Left ventricle myocardium inferior (tissue), 1 donor: ENCODE measurements around the gene ORMDL2. TPM values are rescaled to one million over a fixed set of nuclear protein-coding genes. Genes with fewer than 3 reads are reported as not detected.
"Not testable (repeated sequence)": the region's sequence is repeated elsewhere in the genome, so short reads cannot be mapped to it uniquely, and the experiment has no call there.

ENCODE experiments used
- DNase-seq: peaks from one replicate; pipeline ENCODE4 v3.0.0-alpha.2; 2020
- H3K27ac ChIP-seq: fragments of 200-600 bp; replicated peaks from 2 replicates; pipeline ENCODE4 v1.8.0; 2021
- H3K27me3 ChIP-seq: fragments of 200-600 bp; 2 replicates; pipeline ENCODE4 v1.8.0; 2021; ENCODE audit warnings: low read depth
- H3K36me3 ChIP-seq: fragments of 200-600 bp; 2 replicates; pipeline ENCODE4 v1.8.0; 2021
- H3K4me1 ChIP-seq: fragments of 200-600 bp; 2 replicates; pipeline ENCODE4 v1.8.0; 2021
- H3K4me3 ChIP-seq: fragments of 200-600 bp; 2 replicates; pipeline ENCODE4 v1.8.0; 2021; ENCODE audit warnings: mild to moderate bottlenecking, moderate library complexity
- H3K9me3 ChIP-seq: fragments of 200-600 bp; replicated peaks from 2 replicates; pipeline ENCODE4 v1.8.0; 2021
- intact Hi-C: fragments of 100-400 bp; cut with micrococcal nuclease; formaldehyde crosslinking; loops from one replicate; pipeline ENCODE4 v1.11.0; 2022
- total RNA-seq: library from RNA; stranded (reverse); fragmentation: NEBNext Ultra II Directional; extraction: Animal tissue kit (Norgen Biotek cat#: 25700); gene quantifications from one replicate; pipeline ENCODE4 v1.2.1, GENCODE V29; 2021
- TF ChIP-seq, protein P1 (sequence below): fragments of 200-600 bp; IDR thresholded peaks from 2 replicates; pipeline ENCODE4 v1.8.0; 2021; ENCODE audit warnings: antibody characterized with exemption, mild to moderate bottlenecking, borderline replicate concordance
- donor health status: DM: no; HTN: yes; CAD: no; lungs with severe emphysema.

ORMDL2 gene
- total RNA-seq, 1 donor from 2014 or later = 13.3 TPM

- H3K36me3 ChIP-seq = no peaks in the 10 kb centered on the region
- no peaks in the 10 kb centered on the region for H3K9me3 ChIP-seq
- no peak for DNase-seq
- H3K27ac ChIP-seq = no peak overlapping the region
- intact Hi-C loops = no loop called here
- no peak overlapping the region for H3K4me3 ChIP-seq
- H3K27me3 ChIP-seq = peaks cover 36% of the 10 kb centered on the region
- H3K4me1 ChIP-seq = peaks cover 9% of the 10 kb centered on the region
- TF ChIP-seq, protein P1, sequence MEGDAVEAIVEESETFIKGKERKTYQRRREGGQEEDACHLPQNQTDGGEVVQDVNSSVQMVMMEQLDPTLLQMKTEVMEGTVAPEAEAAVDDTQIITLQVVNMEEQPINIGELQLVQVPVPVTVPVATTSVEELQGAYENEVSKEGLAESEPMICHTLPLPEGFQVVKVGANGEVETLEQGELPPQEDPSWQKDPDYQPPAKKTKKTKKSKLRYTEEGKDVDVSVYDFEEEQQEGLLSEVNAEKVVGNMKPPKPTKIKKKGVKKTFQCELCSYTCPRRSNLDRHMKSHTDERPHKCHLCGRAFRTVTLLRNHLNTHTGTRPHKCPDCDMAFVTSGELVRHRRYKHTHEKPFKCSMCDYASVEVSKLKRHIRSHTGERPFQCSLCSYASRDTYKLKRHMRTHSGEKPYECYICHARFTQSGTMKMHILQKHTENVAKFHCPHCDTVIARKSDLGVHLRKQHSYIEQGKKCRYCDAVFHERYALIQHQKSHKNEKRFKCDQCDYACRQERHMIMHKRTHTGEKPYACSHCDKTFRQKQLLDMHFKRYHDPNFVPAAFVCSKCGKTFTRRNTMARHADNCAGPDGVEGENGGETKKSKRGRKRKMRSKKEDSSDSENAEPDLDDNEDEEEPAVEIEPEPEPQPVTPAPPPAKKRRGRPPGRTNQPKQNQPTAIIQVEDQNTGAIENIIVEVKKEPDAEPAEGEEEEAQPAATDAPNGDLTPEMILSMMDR = no peak
Observed at GRCh38 chr12:55852740-55853139, 34.9 kb downstream of the ORMDL2 start.

GRCh38 chr12:55861396-55861795 is 43.6 kb downstream of the ORMDL2 start:
- Histone ChIP-seq H3K4me1 (no peaks in the 10 kb centered on the region), H3K4me3 (no peak overlapping the region), H3K36me3 (no peaks in the 10 kb centered on the region), H3K27me3 (no peaks in the 10 kb centered on the region), H3K9me3 (peaks cover 18% of the 10 kb centered on the region), H3K27ac (no peak overlapping the region)
- no peak for DNase-seq
- intact Hi-C loops = no loop called here
- TF ChIP-seq, protein P1 = no peak

- no peak overlapping the region for H3K27ac ChIP-seq
- no peaks in the 10 kb centered on the region for H3K36me3 ChIP-seq
- peaks cover 18% of the 10 kb centered on the region for H3K9me3 ChIP-seq
- H3K27me3 ChIP-seq = no peaks in the 10 kb centered on the region
- TF ChIP-seq, protein P1 = no peak
- no peak overlapping the region for H3K4me3 ChIP-seq
- intact Hi-C loops = no loop called here
- no peak for DNase-seq
- H3K4me1 ChIP-seq = no peaks in the 10 kb centered on the region
Observed at GRCh38 chr12:55861871-55862270, 44.0 kb downstream of the ORMDL2 start.

DNA sequence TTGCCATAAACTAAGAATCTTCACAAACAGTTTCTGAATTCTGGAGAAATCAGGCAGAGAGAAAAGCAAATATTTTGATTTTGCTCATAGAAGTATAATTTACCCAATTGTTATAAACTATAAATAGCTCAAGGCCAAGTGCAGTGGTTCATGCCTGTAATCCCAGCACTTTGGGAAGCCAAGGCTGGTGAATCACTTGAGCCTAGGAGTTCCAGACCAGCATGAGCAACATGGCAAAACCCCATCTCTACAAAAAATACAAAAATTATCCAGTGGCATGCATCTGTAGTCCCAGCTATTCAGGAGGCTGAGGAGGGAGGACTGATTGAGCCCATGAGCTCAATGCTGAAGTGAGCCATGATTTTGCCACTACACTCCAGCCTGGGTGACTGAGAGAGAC is 44.4 kb downstream of the ORMDL2 start:
- no peak overlapping the region for H3K4me3 ChIP-seq
- H3K9me3 ChIP-seq = peaks cover 18% of the 10 kb centered on the region
- H3K27ac ChIP-seq = no peak overlapping the region
- H3K4me1 ChIP-seq = no peaks in the 10 kb centered on the region
- no peaks in the 10 kb centered on the region for H3K27me3 ChIP-seq
- no peaks in the 10 kb centered on the region for H3K36me3 ChIP-seq
- DNase-seq = no peak
- intact Hi-C loops = no loop called here
- TF ChIP-seq, protein P1 = no peak

- H3K27ac ChIP-seq, H3K4me3 ChIP-seq, H3K27me3 ChIP-seq, H3K4me1 ChIP-seq, DNase-seq, intact Hi-C loops, H3K36me3 ChIP-seq: not testable (repeated sequence)
- H3K9me3 ChIP-seq = peaks cover 18% of the 10 kb centered on the region
Observed at GRCh38 chr12:55862931-55863330, 45.1 kb downstream of the ORMDL2 start.

DNA sequence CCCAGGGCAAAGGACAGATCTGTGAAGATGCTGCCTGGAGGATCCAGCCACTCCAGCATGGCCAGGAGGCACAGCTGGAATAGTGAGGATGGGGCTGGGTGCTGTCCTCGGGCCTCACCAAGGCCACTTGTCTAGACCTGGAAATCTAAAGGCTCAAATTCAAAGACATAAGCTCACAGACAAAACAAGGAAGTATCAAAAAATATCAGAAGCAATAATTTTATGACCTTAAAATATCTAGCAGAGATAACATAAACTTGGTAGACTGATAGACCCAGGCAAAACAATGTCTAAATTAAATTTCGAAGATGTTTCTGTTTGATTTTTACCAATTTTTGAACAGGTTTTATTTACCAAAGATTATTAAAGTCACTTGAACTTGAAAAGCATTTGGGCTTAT is 47.5 kb downstream of the ORMDL2 start:
- intact Hi-C loops = no loop called here
- TF ChIP-seq, protein P1 = no peak
- Histone ChIP-seq H3K9me3 (peaks cover 18% of the 10 kb centered on the region), H3K4me1 (no peaks in the 10 kb centered on the region), H3K27me3 (no peaks in the 10 kb centered on the region), H3K36me3 (no peaks in the 10 kb centered on the region), H3K4me3 (no peak overlapping the region), H3K27ac (no peak overlapping the region)
- DNase-seq = no peak

DNA sequence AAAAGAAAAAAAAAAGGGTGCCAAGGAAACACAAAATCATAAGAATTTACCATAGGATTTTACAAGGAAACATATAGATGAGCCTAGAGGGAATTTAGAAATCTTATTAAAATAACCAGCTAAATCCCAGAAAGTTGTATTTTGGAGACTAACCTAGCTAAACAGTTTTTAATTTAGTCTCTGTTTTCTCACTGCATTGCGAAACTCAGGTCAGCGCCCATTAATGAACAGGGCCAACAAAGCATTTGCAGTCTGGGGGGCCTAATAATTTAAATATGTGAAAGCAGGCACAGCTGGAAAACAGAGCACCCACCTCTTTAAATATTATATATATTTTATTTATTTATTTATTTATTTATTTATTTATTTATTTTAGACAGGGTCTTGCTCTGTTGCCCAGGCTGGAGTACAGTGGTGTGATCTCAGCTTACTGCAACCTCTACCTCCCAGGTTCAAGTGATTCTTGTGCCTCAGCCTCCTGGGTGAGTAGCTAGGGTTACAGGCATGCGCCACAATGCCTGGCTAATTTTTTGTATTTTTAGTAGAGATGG is 48.7 kb downstream of the ORMDL2 start:
- H3K36me3 ChIP-seq, H3K4me3 ChIP-seq, DNase-seq, H3K27me3 ChIP-seq, intact Hi-C loops, H3K27ac ChIP-seq, H3K4me1 ChIP-seq: not testable (repeated sequence)
- peaks cover 18% of the 10 kb centered on the region for H3K9me3 ChIP-seq
